ENCODE results near the gene HDAC4. TPM values are rescaled to one million over a fixed set of nuclear protein-coding genes. Genes with fewer than 3 reads are reported as not detected.

Gene HDAC4
- total RNA-seq, 4 donors from 2014 or later = 51.4 to 107 (median 70.8) TPM

DNA sequence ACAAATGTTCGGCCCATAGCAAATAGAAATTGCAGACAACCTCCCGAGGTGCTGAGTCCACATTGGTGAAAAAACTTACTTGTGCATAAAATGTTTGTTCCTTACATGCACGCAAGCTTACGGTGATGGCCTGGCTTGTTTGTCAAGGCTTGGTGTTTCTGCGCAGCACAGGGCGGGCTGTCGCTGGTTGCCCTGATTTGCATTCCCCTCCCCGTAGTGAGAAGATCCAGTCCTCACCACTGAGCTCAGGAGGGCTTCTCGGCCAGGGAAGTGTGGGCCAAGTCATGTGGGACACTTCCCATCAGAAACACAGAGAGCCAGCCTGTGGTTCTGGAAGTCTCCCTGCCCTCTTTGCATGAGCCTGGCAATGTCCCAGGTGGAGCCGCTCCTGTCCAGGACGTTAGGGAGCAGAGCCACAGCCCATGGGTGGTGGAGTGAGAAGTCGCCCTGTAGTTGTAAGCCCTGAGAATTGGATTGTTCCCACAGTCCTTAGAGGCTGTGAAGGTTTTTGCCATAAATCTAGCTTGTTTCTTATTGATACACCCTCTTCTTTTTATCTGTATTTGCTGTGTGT is 400.2 kb downstream of the HDAC4 start:
- Histone ChIP-seq H3K4me3 (no peak overlapping the region), H3K9me3 (peaks cover 4% of the 10 kb centered on the region), H3K27me3 (peaks cover 23% of the 10 kb centered on the region), H3K27ac (no peak overlapping the region), H3K36me3 (no peaks in the 10 kb centered on the region), H3K4me1 (peaks cover 12% of the 10 kb centered on the region)
- TF ChIP-seq POLR2A (IDR thresholded peaks at IDR 0.05) (no peak), POLR2AphosphoS5 (IDR thresholded peaks at IDR 0.05) (no peak), EP300 (IDR thresholded peaks at IDR 0.05) (no peak)
- TF ChIP-seq, protein P1, sequence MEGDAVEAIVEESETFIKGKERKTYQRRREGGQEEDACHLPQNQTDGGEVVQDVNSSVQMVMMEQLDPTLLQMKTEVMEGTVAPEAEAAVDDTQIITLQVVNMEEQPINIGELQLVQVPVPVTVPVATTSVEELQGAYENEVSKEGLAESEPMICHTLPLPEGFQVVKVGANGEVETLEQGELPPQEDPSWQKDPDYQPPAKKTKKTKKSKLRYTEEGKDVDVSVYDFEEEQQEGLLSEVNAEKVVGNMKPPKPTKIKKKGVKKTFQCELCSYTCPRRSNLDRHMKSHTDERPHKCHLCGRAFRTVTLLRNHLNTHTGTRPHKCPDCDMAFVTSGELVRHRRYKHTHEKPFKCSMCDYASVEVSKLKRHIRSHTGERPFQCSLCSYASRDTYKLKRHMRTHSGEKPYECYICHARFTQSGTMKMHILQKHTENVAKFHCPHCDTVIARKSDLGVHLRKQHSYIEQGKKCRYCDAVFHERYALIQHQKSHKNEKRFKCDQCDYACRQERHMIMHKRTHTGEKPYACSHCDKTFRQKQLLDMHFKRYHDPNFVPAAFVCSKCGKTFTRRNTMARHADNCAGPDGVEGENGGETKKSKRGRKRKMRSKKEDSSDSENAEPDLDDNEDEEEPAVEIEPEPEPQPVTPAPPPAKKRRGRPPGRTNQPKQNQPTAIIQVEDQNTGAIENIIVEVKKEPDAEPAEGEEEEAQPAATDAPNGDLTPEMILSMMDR (IDR thresholded peaks at IDR 0.05) = no peak
- WGBS = 83% methylated on average over 6 of the region's 12 CpGs
- DNase-seq (ENCODE audit: low spot score in 2 of 2) = no peak

DNA sequence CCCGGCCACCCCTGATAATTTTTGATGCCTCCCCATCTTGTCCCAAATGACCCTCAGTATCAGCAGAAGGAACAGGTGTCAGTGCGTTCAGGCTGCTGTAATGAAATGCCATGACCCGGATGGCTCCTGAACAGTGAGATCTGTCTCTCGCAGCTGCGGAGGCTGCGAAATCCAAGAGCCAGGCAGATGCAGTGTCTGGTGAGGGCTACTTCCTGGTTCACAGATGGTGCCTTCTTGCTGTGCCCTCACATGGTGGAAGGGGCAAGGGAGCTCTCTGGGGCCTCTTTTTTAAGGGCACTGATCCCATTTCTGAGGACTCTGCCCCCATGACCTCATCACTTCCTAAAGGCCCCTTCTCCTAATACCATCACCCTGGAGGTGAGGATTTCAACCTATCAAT is 400.7 kb downstream of the HDAC4 start:
- DNase-seq (ENCODE audit: low spot score in 2 of 2) = no peak
- Histone ChIP-seq H3K27ac (no peak overlapping the region), H3K4me1 (peaks cover 12% of the 10 kb centered on the region), H3K4me3 (no peak overlapping the region), H3K36me3 (no peaks in the 10 kb centered on the region), H3K27me3 (peaks cover 23% of the 10 kb centered on the region), H3K9me3 (peaks cover 4% of the 10 kb centered on the region)
- TF ChIP-seq, protein P1 (IDR thresholded peaks at IDR 0.05) = no peak
- TF ChIP-seq EP300 (IDR thresholded peaks at IDR 0.05) (no peak), POLR2AphosphoS5 (IDR thresholded peaks at IDR 0.05) (no peak), POLR2A (IDR thresholded peaks at IDR 0.05) (no peak)
- 93% methylated on average over 3 of the region's 6 CpGs for WGBS

DNA sequence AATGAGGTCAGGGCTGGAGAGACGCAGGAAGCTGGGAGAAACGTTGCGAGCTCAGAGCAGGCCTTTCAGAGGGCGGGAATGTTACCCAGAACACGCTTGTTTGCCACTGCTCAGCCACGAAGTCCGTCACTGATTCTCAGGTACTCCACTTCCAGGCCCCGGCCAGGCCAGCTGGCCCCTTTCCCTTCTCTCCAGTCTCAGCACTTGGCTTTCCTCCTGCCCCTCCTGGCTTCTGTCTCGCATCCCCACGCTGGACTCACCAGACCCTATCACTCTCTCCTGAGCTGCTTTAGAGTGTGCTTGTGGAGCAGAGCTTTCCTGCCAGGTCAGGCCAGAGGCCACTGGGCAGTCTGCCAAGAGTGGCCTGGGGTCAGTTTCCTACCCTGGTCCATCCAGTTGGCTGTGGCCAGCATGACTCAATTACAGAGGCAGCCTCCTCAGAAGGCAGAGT is 401.5 kb downstream of the HDAC4 start:
- 75% methylated on average over 10 of the region's 10 CpGs for WGBS
- H3K27ac ChIP-seq = no peak overlapping the region
- DNase-seq (ENCODE audit: low spot score in 2 of 2) = no peak
- peaks cover 12% of the 10 kb centered on the region for H3K4me1 ChIP-seq
- H3K27me3 ChIP-seq = peaks cover 23% of the 10 kb centered on the region
- H3K4me3 ChIP-seq = no peak overlapping the region
- no peak for TF ChIP-seq EP300 (IDR thresholded peaks at IDR 0.05)
- no peak for TF ChIP-seq POLR2AphosphoS5 (IDR thresholded peaks at IDR 0.05)
- TF ChIP-seq POLR2A (IDR thresholded peaks at IDR 0.05) = no peak
- TF ChIP-seq, protein P1 (IDR thresholded peaks at IDR 0.05) = no peak
- peaks cover 4% of the 10 kb centered on the region for H3K9me3 ChIP-seq
- no peaks in the 10 kb centered on the region for H3K36me3 ChIP-seq

DNA sequence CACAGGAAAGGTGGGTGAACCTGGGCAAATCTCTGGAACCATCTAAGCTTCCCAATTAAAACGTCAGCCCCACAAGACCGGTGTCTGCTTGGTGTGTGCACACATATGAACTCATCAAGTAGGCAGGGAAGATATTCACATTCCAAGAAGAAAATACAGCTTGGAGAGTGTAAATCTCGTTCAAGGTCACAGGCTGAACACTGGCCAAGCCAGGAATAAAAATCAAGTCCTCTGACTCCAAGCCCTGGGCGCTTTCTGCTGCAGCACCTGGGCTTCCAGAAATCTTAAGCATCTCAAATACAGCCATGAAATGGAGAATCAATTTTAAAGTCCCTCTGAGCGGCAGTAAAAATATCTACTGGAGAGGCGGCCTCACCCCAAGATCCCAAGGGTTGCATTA is 402.0 kb downstream of the HDAC4 start:
- 78% methylated on average over 6 of the region's 6 CpGs for WGBS
- Histone ChIP-seq H3K9me3 (peaks cover 4% of the 10 kb centered on the region), H3K27me3 (peaks cover 18% of the 10 kb centered on the region), H3K4me1 (peaks cover 10% of the 10 kb centered on the region), H3K36me3 (no peaks in the 10 kb centered on the region), H3K4me3 (no peak overlapping the region), H3K27ac (no peak overlapping the region)
- no peak for DNase-seq (ENCODE audit: low spot score in 2 of 2)
- TF ChIP-seq POLR2AphosphoS5 (IDR thresholded peaks at IDR 0.05) = no peak
- TF ChIP-seq, protein P1 (IDR thresholded peaks at IDR 0.05) = no peak
- TF ChIP-seq POLR2A (IDR thresholded peaks at IDR 0.05) = no peak
- TF ChIP-seq EP300 (IDR thresholded peaks at IDR 0.05) = no peak
